NCI-H146 (cell line): ENCODE data around the gene HDGFL3.
"Not testable (repeated sequence)": the region's sequence is repeated elsewhere in the genome, so short reads cannot be mapped to it uniquely, and the experiment has no call there.

Source experiments
- DNase-seq: peaks from one replicate; lab custom pipeline; 2025; lab: John Stamatoyannopoulos, UW

The HDGFL3 gene

DNA sequence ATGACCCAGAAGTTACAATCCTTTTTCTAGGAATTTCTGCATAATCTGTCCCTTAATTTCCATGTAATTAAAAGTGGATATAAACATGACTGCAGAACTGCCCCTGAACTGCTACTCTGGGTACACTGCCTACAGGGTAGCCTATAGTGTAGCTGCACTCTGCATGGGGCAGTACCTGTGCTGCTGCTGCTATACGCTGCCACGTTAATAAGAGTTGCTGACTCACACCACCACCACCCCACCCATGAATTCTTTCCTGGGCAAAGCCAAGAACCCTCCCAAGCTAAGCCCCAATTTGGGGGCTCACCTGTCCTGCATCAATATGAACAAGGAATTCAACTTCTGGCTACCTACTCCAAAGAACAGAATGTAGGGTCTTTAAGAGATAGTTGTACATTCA is 13.9 kb downstream of the HDGFL3 start:
- DNase-seq = no peak

- no peak for DNase-seq
These were observed 14.9 kb downstream of the HDGFL3 start for GRCh38 chr15:83192742-83193141.

DNA sequence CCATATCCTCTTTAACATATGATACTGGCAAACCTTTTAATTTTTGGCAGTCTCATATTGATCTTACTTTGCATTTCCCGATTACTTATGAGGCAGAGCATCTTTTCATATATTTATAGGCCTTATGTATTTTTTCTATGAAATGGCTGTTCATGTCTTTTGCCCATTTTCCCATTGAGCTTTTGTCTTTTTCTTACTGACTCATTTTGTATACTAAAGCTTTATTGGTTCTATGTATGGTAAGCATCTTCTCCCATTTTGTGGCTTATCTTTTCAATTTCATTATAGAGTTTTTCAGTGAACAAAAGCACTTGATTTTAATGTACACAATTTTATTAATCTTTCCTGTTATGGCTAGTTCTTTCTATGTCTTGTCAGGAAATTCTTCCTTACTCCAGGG is 17.2 kb downstream of the HDGFL3 start:
- DNase-seq = no peak

GRCh38 chr15:83185561-83185960 is 22.1 kb downstream of the HDGFL3 start:
- DNase-seq = no peak

DNA sequence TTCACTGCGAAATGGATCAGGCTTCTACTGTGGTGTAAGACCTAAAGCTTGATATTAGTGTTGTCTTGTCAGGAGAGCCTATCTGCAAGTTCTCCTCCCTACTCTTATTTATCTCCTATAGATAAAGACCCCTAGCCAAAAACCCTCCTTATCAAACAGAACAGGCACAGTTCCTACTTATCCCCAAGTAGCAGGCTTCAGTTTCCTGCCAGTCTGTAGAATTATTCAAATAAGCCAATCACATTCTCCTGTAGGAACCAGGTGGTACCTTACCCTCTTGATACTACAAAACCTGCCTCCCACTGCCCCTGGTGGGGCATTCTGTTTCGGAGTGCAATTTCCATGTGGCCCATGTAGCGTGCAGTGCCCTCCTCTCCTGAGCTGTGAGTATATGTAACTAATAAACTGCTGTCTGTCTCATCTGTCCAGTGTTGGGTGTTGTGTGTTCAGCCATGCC is 28.7 kb downstream of the HDGFL3 start:
- DNase-seq = no peak

DNA sequence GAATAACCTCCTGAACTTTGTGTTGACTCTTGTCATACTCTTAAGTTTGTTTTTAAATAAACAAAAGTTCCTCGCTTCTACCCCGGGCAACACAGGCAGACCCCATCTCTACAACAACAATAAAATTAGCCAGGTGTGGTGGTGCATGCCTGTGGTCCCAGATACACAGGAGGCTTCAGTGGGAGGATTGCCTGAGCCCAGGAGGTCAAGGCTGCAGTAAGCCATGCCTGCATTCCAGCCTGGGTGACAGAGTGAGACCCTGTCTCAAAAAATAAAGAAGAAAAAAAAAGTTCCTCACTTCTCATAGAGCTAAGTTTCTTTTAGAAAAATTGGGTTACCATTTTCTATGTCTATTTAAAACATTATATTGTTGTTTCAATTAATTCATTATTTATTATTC is 29.2 kb downstream of the HDGFL3 start:
- no peak for DNase-seq

DNA sequence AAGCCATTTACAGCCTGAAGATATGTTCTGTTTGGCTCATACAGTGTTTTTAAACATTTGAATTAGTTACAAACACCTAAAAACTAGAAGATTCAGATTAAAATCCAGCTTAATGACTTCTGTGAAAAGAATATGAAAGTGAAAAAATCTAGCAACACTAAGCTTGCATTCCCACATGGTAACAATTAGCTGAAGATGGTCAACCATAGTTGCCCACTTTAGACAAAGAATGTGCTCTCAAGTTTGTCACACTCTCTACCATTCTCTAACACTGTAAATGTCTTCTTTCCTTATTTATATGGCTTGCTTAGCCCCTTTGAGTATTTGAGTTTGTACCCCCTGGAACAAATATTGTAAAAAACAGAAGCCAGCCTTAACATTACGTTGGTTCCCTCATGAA is 32.7 kb downstream of the HDGFL3 start:
- DNase-seq = no peak

DNA sequence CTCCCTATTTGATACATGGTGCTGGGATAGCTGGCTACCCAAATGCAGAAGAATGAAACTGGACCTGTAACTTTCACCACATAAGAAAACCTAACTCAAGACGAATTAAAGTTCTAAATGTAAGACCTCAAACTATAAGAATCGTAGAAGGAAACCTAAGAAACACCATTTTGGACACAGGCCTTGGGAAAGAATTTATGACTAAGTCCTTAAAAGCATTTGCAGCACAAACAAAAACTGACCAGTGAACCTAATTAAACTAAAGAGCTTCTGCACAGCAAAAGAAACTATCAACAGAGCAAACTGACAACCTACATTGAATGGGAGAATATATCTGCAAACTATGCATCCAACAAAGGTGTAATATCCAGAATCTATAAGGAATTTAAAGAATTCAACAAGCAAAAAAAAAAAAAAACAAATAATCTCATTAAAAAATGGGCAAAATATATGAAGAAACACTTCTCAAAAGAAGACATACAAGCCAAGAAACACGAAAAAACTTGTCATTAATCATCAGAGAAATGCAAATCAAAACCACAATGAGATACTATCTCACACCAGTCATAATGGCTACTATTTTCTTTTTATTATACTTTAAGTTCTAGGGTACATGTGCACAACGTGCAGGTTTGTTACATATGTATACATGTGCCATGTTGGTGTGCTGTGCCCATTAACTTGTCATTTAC is 37.0 kb downstream of the HDGFL3 start:
- DNase-seq = no peak

GRCh38 chr15:83169576-83169975 is 38.0 kb downstream of the HDGFL3 start:
- DNase-seq = not testable (repeated sequence)

DNA sequence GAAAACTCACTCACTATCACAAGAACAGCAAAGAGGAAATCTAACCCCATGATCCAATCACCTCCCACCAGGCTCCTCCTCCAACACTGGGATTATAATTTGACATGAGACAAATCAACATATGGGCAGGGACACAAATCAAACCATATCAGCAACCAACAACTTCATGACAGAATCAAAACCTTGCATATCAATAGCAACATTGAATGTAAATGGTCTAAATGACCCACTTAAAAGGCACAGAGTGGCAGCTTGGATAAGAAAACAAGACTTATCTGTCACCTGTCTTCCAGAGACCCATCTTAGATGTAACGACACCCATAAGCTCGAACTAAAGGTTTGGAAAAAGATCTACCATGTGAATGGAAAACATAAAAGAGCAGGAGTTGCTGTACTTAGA is 40.8 kb downstream of the HDGFL3 start:
- no peak for DNase-seq

- DNase-seq = no peak
These were observed 41.4 kb downstream of the HDGFL3 start for GRCh38 chr15:83166218-83166617.

GRCh38 chr15:83164771-83165404 is 42.7 kb downstream of the HDGFL3 start:
- no peak for DNase-seq

GRCh38 chr15:83164111-83164770 is 43.4 kb downstream of the HDGFL3 start:
- DNase-seq = no peak

GRCh38 chr15:83163032-83163431 is 44.6 kb downstream of the HDGFL3 start:
- no peak for DNase-seq

GRCh38 chr15:83160741-83161140 is 46.9 kb downstream of the HDGFL3 start:
- DNase-seq = no peak

DNA sequence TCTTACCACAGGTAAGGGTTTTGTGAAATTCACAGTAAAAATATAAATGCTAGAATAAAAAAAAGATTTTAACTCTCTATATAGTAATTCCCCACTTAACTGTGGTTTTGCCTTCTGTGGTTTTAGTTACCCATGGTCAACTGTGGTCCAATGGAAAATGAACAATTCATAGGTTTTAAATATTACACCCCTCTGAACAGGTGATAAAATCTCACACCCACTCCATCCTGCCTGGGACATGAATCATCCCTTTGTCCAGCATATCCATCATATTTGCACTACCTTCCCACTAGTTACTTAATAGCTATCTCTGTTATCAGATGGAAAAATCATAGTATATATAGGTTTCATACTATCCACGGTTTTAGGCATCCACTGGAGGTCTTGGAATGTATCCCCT is 49.2 kb downstream of the HDGFL3 start:
- DNase-seq = no peak

GRCh38 chr15:83155942-83156341 is 51.7 kb downstream of the HDGFL3 start:
- DNase-seq = no peak

GRCh38 chr15:83153288-83153687 is 54.3 kb downstream of the HDGFL3 start:
- DNase-seq = no peak

DNA sequence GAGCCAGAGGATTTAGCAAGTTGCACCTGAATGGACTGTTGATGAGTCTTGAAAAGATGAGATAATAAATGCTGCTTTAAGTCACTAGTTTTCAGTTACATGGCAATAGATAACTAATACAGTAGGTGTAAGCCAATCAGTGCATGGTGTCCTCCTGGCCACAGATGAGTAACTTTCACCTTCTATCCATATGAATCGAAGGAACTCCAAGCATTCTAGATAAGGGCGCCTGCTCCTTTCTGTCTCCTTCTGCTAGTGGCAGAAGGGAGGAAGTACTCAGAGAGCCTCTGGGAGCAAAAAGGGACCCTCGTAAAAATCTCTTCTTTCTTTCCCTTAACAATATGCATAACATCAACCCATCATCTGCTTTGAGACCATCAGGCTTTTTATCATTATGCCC is 62.9 kb downstream of the HDGFL3 start:
- DNase-seq = no peak

DNA sequence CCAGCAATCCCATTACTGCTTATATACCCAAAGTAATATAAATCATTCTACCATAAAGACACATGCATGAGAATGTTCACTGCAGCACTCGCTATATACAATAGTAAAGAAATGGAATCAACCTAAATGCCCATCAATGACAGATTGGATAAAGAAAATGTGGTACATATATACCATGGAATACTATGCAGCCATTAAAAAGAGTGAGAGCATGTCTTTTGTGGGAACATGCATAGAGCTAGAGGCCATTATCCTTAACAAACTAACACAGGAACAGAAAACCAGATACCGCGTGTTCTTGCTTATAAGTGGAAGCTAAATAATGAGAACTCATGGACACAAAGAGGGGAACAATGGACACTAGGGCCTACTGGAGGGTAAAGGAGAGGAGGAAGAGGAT is 65.5 kb downstream of the HDGFL3 start:
- not testable (repeated sequence) for DNase-seq

- no peak for DNase-seq
These were observed 74.6 kb downstream of the HDGFL3 start for GRCh38 chr15:83132861-83133523.

GRCh38 chr15:83129791-83130190 is 77.8 kb downstream of the HDGFL3 start:
- DNase-seq = no peak
